ENCODE results near the gene TRPV4. TPM values are rescaled to one million over a fixed set of nuclear protein-coding genes. Genes with fewer than 3 reads are reported as not detected.

TRPV4 gene
- total RNA-seq, 1 donor from 2014 or later: 5.6 TPM

- H3K4me3 ChIP-seq: no peak overlapping the region
- H3K9me3 ChIP-seq: no peaks in the 10 kb centered on the region
- no peaks in the 10 kb centered on the region for H3K27me3 ChIP-seq
- DNase-seq (ENCODE audit: extremely low spot score in 2 of 2): no peak
- H3K4me1 ChIP-seq: no peaks in the 10 kb centered on the region
- H3K36me3 ChIP-seq: no peaks in the 10 kb centered on the region
- TF ChIP-seq POLR2A (IDR thresholded peaks at IDR 0.05): no peak
- TF ChIP-seq POLR2AphosphoS5 (IDR thresholded peaks at IDR 0.05; ENCODE audit: insufficient read depth in 1 of 2, low read depth in 1 of 2): no peak
- no peak for TF ChIP-seq CTCF (IDR thresholded peaks at IDR 0.05)
- intact Hi-C loops (cut with DNase I): no loop called here
- no peak overlapping the region for H3K27ac ChIP-seq
Observed at GRCh38 chr12:109810954-109811623, 22.1 kb downstream of the TRPV4 start.

GRCh38 chr12:109808876-109809646 lies 24.1 kb downstream of the TRPV4 start:
- Histone ChIP-seq H3K27me3 (no peaks in the 10 kb centered on the region), H3K4me1 (no peaks in the 10 kb centered on the region), H3K9me3 (no peaks in the 10 kb centered on the region), H3K27ac (no peak overlapping the region), H3K4me3 (no peak overlapping the region), H3K36me3 (no peaks in the 10 kb centered on the region)
- intact Hi-C loops (cut with DNase I): loop anchor here (5.0 kb wide), 1 partner anchor 68 kb away; no protein-coding TSS in a partner anchor
- DNase-seq (ENCODE audit: extremely low spot score in 2 of 2): no peak
- TF ChIP-seq CTCF (IDR thresholded peaks at IDR 0.05) (no peak), POLR2AphosphoS5 (IDR thresholded peaks at IDR 0.05; ENCODE audit: insufficient read depth in 1 of 2, low read depth in 1 of 2) (no peak), POLR2A (IDR thresholded peaks at IDR 0.05) (no peak)

- no peaks in the 10 kb centered on the region for H3K27me3 ChIP-seq
- H3K9me3 ChIP-seq: no peaks in the 10 kb centered on the region
- H3K4me1 ChIP-seq: no peaks in the 10 kb centered on the region
- intact Hi-C loops (cut with DNase I): loop anchor here (5.0 kb wide), 1 partner anchor 69 kb away; no protein-coding TSS in a partner anchor
- DNase-seq (ENCODE audit: extremely low spot score in 2 of 2): no peak
- no peaks in the 10 kb centered on the region for H3K36me3 ChIP-seq
- TF ChIP-seq POLR2AphosphoS5 (IDR thresholded peaks at IDR 0.05; ENCODE audit: insufficient read depth in 1 of 2, low read depth in 1 of 2): no peak
- no peak for TF ChIP-seq CTCF (IDR thresholded peaks at IDR 0.05)
- no peak for TF ChIP-seq POLR2A (IDR thresholded peaks at IDR 0.05)
- no peak overlapping the region for H3K27ac ChIP-seq
- H3K4me3 ChIP-seq: no peak overlapping the region
Observed at GRCh38 chr12:109807954-109808643, 25.1 kb downstream of the TRPV4 start.

GRCh38 chr12:109804820-109805761 lies 28.1 kb downstream of the TRPV4 start:
- H3K27ac ChIP-seq: no peak overlapping the region
- no peaks in the 10 kb centered on the region for H3K9me3 ChIP-seq
- no peak overlapping the region for H3K4me3 ChIP-seq
- no peak for DNase-seq (ENCODE audit: extremely low spot score in 2 of 2)
- TF ChIP-seq CTCF (IDR thresholded peaks at IDR 0.05) (peak; percentile 83 to 93 (median 85)), POLR2AphosphoS5 (IDR thresholded peaks at IDR 0.05; ENCODE audit: insufficient read depth in 1 of 2, low read depth in 1 of 2) (peak in 1 of 2 donors; percentile 28), POLR2A (IDR thresholded peaks at IDR 0.05) (no peak)
- H3K36me3 ChIP-seq: no peaks in the 10 kb centered on the region
- H3K27me3 ChIP-seq: no peaks in the 10 kb centered on the region
- H3K4me1 ChIP-seq: no peaks in the 10 kb centered on the region
- intact Hi-C loops (cut with DNase I): loop anchor here (5.0 kb wide), 1 partner anchor 72 kb away; no protein-coding TSS in a partner anchor

All from vagina (tissue), 2 donors.